GM18868 (cell line): Measurements from ENCODE around the gene SFTA2.

Experiments used
- ATAC-seq: cut with Tn5 transposase; IDR thresholded peaks from one replicate; pipeline ENCODE4 v1.9.1; 2021; ENCODE audit warnings: mild to moderate bottlenecking, moderate library complexity; ENCODE audit not compliant: unreplicated experiment

Gene SFTA2

DNA sequence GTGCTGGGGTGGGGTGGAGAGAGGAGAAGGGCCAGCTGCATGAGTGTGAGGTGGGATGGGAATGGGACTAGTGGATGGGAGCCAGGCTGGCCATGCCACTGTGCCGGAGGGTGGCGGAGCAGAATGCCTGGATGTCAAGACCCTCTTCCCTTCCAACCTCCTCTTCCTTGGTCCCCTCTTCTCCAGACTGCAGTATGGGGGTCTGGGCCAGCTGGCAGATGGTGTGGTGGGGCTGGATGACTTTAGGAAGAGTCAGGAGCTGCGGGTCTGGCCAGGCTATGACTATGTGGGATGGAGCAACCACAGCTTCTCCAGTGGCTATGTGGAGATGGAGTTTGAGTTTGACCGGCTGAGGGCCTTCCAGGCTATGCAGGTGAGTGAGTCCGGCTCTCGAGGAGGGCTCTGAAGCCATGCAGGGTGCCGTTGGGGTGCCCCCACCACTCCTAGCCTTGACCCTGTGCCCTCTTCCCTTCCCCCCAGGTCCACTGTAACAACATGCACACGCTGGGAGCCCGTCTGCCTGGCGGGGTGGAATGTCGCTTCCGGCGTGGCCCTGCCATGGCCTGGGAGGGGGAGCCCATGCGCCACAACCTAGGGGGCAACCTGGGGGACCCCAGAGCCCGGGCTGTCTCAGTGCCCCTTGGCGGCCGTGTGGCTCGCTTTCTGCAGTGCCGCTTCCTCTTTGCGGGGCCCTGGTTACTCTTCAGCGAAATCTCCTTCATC is 40.0 kb downstream of the SFTA2 start:
- no peak for ATAC-seq

DNA sequence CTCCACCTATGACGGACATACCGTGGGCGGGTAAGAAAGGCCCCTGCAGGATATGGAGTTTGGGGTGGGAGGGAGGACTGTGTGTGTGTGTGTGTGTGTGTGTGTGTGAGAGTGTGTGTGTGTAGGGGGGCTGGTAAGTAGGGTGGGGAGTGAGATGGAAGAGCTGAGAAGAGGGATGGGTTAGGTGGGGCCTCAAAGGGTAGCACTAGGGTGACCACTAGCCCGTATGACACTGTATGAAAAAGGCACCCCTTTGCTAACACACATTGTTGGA is 40.6 kb downstream of the SFTA2 start:
- no peak for ATAC-seq

DNA sequence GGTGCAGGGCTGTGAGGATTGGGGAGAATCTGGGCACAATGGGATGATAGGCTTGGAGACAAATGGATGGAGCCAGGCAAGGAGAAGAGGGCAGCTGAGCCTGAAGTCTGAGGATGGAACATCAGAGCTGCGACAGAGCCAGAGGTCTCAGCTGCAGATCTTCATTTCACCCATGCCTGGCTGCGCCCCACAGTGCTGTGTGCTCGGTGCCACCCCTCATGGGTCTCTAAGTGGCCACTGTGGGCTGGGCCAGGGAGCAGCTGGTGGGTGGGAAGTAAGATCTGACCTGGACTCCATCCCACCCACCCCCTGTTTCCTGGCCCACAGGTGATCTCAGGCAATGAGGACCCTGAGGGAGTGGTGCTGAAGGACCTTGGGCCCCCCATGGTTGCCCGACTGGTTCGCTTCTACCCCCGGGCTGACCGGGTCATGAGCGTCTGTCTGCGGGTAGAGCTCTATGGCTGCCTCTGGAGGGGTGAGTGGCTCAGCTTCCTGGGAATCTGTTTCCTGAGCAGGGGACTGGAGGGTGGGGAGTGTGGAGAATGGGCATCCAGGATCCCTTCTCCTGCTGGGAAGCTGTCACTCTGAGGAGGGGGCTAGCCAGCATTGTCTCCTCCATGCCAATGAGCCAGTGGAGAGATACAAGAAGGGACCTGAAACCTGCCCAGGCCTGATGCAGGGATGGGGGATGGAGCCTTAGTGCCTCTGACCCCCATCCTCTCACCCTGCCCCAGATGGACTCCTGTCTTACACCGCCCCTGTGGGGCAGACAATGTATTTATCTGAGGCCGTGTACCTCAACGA is 41.1 kb downstream of the SFTA2 start:
- no peak for ATAC-seq

DNA sequence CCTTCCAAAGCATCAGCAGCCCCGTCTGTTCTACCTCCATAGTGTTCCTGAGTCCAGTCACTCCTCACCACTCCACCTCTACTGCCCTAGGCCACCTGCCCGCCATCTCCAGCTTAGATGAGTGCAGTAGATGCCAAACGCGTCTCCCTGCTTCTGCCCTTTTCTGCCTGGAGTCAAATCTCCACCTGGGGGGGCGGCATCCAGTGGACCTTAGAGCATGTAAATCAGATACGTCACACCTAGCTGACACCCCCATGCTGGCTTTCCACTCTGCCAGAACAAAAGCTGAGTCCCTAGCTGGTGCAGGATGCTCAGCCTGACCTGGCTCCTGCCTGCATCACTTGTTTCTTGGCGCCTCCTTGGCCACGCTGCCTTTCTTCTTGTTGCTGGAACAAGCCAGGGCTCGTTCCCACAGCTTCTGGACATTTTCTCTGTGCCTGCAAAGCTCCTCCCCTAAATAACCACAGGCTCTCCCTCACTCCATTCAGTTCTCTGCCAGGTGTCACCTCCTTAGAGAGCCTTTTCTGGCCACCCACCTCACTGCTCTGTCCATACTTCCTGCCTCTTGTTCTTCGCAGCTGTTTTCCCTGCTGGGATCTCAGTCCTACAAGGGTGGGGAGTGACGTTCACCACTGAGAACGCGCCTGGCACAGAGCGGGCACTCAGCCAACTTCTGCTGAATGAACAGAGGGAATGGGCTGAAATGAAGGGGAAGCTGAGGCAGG is 41.9 kb downstream of the SFTA2 start:
- ATAC-seq: no peak

DNA sequence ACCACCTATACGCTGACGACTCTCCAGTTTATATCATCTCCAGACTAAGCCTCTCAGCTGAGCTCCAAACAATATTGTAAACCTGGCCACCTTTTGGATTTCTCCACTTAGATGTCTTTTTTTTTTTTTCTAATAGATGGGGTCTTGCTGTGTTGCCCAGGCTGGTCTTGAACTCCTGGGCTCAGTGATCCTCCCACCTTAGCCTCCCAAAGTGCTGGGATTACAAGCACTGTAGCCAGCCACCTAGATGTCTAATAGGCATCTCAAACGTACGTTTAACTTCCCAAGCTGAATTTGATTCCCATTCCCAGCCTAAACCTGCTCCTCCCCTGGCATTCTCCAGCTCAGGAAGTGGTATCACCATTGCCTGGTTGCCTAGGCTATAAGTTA is 42.5 kb downstream of the SFTA2 start:
- ATAC-seq: no peak

DNA sequence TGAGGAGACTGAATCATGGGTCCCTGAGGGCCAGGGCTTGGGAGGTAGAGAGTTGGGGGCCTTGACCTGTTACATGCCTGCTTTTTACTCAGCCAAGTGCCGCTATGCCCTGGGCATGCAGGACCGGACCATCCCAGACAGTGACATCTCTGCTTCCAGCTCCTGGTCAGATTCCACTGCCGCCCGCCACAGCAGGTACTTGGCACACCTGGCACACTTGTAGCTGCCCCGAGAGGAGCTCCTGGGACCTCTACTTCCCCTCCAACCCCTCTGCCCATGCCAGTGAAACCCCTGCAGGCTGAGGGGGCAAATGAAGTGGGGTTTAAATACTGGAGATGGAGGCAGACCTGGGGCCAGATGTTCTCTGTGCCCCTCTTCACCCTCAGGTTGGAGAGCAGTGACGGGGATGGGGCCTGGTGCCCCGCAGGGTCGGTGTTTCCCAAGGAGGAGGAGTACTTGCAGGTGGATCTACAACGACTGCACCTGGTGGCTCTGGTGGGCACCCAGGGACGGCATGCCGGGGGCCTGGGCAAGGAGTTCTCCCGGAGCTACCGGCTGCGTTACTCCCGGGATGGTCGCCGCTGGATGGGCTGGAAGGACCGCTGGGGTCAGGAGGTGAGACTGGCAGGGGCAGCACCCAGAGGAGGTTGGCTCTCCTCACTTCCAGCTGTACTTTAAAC is 43.0 kb downstream of the SFTA2 start:
- no peak for ATAC-seq

DNA sequence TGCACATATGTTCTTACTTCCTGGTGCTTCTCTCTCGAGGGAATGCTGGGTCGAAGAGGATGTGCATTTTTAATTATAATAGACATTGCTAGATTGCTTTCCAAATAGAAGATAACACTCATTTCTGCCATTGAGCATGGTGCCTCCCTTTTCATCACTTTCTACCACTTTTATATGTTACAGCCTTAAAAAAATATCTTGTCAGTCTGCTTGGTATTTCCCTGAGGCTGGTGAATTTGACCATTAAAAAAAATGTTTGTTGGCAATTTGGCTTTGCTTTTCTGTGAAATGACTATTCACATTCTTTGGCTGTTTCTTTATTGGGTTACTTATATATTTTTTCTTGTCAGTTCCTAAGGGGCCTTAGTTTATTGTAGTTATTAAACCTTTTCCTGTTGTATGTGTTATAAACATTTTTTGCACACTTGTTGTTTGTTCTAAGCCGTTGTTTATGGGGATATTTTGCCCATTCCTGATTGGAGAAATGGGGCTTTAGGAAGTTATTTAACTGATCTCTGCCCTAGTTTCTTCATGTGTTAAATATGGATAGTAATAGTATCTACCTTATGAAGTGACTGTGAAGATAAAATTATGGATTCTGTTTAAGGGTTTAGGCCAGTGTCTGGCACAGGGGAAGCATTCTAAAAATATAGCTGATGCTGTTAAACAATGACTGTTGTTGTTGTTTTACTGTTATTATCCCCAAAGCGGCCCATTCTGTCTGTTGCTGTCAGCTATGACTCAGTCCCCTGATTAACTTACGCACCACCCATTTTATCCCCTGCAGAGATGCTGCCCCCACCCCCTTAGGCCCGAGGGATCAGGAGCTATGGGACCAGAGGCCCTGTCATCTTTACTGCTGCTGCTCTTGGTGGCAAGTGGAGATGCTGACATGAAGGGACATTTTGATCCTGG is 43.8 kb downstream of the SFTA2 start:
- no peak for ATAC-seq

DNA sequence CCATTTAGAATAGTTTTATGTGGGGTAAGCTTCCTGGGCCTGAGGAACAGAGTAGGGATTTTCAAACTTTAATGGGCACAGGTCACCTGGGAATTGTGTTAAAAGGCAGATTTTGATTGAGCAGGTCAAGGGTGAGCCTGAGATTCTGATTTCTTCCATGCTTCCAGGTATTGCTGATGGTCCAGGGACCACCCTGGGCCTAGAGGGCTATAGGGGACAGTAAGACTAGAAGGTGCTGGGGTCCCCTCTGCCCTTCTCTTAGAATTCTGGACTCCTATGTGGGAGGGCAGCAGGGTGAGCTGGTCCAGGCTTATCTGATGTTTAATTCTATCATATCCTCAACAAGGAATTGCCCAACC is 45.1 kb downstream of the SFTA2 start:
- ATAC-seq: no peak

DNA sequence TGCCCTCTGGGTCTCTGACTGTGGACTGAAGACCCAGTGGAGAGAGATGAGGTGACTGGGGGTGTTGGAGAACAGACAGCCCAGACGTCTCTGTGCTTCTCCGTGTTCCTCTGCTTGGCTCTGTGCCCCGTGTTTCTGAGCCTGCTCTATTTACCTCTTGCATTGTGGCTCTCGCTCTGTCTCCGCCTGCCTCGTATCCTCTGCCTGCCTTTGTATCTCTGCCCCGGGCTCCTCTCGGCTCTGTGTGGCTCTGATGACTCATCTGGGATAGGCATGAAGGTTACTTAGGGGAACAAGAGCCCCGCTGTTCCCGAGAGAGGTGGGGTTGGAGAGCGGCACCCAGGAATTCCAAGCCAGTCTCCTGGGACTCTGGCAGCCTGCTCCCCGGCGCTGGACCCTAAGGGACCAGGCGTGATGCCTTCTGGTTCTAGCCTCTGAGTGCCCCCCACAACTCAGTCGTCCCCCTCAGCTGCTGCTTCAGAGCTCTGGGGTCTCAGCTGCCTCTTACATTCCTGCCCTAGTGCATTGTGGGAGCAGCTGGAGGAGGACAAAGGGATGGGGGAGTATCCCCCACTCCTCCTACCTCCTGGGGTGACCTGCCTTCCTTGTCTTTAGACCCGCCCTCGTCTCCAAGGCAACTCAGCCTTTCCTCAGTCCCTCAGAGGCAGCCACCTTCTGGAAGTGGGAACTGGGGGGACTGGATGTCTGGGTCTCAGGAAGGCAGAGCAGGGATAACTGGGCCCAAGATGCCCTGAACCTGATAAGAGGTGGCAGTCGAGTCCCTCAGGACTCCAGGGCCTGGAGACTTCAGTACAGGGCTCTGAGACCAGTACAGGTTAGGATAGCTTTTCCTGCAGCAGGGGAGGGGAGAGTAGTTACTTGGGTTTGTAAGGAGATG is 45.7 kb downstream of the SFTA2 start:
- ATAC-seq: no peak

DNA sequence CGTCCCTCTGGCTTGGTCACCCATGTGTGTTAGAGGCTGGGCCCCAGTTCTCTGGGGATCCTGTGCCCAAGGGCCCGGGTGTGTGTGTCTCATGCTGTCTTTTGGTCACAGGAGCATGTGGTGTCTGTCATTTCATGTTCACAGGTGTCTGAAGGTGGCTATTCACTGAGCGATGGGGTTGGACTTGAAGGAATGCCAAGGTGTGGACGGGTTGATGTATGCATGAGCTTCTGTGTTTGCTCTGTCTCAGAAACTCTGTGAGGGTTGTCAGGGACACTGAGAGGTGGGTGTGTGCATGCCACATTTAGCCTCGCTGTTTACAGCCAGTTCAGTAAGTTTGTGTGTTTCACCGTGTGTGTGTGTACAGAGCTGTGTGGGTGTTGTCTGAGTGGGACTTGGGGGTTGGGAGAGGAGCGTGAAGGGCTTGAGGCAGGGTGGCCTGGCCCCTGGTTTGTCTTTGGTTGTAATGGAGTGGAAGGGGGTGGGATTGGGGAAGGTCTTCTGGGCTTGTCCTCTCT is 46.4 kb downstream of the SFTA2 start:
- no peak for ATAC-seq

DNA sequence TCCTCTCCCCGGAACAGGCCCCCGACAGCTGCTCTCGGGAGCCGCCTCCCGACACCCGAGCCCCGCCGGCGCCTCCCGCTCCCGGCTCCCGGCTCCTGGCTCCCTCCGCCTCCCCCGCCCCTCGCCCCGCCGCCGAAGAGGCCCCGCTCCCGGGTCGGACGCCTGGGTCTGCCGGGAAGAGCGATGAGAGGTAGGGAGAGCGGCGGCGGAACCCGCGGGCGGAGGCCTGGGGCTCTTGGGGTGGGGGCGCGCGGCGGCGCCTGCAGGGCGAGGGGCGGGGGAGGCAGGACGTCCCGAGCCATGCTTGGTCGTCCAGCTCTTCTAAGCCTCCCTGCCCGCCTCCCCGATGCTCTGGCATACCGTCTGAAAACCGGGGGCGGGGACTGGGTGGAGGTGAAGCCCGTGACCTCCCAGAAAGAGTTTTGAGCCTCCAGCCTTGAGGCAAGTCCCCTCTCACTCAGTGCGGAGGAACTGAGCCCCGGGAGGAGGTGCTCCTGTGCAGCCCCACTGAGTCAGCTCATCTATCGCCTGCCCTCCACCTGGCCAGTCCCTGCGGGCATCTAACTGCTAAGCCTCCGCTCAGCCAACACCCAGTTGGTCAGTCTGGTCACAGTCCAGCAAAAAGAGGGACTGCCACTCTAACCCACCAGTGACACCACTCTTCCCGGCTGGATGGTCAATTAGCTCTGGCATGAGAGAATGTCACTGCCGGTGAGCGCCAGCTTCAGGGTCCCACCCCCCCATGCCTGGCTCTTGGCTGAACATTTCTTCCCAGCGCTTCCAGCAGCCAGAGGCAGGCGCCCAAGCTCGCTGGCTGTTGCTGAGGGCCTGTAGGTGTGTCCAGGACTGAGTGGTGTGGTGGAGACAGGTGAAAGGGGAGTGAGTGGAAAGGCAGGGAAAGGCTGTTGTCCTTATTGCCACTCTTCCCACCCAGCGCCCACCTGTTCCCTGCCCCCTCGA is 47.2 kb downstream of the SFTA2 start:
- ATAC-seq: peak; percentile 35

DNA sequence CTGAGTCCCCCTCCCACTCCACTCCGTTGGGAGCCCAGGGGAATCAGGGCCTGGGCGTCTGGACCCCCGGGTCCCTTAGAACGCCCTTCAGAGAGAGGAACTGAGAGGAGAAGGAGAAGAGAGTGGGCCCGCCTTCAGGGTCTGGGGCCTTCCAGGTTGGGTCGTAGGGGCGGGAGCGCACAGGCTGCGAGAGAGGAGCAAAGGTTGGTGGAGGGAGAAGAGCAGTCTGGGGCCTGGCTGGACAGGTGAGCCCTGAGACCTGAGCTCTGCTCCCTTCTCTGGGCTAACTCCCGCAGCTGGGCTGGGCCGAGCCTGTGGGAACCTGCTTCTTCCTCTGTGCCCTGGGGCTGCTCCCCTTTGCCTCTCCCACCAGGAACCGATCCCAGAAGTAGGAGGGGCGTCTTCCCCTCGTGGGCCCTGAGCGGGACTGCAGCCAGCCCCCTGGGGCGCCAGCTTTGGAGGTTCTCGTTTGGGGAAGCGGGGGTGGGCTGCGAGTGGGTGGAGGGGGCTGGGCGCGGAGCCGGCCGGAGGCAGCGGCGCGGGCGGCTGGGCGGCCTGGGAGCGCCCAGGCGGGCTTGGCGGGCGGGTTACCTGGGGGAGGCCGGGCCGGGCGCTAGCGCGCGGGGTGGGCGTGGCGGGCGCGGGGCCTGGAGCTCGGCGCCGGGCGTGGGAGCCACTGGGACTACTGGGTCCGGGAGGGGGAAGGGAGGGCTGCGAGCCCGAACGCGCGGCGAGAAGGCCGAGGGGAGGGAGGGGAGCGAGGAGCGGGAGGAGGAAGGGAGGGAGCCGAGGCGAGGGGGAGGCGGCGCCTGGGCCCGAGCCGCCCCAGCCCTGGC is 48.1 kb downstream of the SFTA2 start, which contains the start of gene DDR1:
DDR1 (plus strand) TSS at position 835 of the 836 bp plus-strand sequence. CDS start 4,211 bp downstream, outside the sequence.
- peak; percentile 35 for ATAC-seq

DNA sequence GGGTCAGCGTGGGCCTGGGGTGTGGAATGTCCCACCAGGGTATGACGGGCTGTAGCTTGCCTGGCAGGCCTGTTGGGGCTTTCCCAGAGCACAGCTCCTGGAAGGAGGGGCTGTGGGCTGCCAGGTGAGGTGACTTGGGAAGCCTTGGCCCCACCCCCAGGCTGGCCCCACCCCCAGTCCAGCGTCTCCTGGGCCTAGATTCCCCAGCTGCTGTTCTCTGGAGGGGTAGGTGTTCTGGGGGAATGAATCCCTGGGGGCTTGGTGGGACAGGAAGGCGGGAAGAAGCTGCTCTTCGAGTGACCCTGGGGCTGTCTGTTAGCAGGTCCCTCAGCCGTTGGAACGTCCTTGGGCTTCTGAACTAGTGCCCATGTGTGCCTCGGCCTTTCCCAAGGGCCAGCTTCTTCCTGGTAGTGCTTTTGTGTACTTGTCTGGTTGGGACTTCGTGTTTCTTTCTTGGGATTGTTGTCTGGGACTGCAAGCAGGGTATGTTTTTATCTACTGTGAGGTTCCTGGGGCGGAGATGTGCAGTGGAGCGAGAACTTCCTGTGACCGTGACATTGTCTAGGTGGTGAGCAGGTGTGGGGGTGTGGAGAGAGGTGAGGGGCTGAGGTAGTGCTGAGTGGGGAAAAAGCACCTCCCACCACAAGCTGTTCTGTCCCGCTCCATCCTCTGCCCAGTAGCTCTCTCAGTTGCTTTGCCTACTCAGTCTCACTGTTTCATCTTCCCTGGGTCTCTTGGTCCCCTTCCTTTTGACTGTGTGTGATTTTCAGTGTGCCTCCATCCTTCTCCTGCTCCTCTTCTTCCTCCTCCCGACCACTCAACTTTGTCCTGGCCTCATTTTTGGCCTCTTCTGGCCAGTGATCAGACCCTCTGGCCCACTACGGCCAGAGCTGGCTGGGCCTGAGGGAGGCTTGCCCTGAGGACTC is 48.9 kb downstream of the SFTA2 start:
- ATAC-seq: no peak

DNA sequence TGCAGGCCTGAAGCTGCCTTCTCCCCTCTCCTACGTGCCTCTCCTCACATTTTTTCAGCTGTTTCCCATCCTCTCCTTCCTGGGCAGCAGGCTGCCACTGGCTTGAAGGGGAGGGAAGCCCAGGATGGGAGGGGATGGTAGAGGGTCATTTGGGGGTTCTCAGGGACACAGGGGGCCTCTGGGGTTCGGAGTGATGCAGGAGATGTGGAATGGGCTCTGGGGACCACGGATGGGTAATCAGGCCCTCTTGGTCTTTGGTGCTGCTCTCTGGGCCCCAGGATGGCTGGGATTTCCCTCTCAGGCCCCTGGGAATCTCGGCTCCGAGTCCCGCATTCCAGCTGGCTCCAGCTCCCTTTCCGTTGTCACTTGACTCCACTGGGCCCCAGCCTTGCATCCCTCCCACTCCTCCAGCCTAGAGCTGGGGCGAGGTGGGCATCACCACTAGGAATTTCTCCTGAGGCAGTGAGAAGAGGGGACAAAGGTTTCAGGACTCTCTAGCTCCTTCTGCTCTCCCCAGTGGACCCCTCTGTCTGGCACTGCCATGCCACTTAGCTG is 49.7 kb downstream of the SFTA2 start:
- no peak for ATAC-seq

DNA sequence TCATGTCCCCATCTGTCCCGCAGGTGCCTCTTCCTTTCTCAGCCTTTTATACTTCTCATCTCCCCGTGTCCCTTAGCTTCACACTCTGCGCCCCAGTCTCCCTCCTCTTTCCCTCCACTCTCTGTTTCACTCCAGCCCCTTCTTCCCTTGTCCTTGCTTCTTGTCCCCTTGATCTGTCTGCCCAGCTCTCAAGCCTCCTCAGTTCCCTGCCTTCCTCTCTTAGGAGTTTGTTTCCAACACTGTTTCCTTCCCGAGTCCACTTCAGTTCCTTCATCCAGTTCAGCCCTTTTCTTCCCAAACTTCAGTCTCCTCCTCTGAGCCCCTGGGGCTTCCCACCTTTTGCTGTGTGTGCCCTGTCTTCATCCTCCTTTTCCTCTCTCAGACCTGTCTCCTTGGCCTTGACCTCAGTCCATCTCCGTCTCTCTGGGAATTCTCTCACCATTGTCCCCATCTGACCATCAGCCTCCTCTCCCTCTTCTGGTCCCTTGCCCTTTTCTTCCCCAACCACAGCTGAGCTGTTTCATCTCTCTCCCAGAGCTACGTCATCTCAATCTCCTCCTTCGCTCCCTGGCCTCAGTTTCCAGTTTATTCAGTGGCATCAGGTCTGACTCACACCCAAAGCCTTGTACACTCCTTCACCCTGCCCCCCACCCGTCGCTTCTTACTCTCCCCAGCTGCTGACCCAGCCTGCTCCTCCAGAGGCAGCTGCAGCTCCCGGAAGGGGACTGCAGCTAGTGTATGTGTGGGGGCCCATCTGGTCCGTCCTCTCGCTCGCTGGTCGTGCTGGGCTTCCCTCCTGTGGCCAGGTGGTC is 50.4 kb downstream of the SFTA2 start:
- ATAC-seq: no peak
